COLO668 (cell line): ENCODE data around the gene HEATR3.

Experiments used
- DNase-seq: peaks from one replicate; lab custom pipeline; 2025; ENCODE audit not compliant: unreplicated experiment; lab: John Stamatoyannopoulos, UW

Gene HEATR3, protein sequence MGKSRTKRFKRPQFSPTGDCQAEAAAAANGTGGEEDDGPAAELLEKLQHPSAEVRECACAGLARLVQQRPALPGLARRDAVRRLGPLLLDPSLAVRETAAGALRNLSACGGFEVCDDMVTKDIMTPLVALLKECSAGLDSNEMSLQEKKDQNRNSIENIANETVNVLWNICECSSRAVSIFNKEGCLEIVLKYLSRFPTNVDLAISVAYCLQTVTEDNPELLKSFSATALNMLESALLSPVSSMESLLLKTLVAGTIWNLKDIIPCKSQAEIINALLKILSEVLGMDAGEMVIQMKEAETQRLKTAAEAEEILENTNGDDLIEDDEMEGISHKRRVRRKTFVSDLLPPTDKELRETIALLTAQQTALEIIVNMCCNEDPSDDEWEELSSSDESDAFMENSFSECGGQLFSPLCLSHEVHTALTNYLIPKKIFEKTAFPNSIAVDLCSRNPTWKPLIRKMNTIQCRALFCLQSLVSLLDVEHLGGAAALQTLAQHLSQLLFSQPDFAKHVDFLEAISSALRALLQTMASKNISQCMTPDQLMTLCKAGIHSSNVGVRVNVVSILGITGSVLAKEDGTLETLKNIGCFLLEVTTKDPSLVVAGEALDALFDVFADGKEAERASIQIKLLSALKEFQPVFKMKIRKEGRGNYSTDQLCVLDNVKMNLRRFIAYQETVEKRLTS

DNA sequence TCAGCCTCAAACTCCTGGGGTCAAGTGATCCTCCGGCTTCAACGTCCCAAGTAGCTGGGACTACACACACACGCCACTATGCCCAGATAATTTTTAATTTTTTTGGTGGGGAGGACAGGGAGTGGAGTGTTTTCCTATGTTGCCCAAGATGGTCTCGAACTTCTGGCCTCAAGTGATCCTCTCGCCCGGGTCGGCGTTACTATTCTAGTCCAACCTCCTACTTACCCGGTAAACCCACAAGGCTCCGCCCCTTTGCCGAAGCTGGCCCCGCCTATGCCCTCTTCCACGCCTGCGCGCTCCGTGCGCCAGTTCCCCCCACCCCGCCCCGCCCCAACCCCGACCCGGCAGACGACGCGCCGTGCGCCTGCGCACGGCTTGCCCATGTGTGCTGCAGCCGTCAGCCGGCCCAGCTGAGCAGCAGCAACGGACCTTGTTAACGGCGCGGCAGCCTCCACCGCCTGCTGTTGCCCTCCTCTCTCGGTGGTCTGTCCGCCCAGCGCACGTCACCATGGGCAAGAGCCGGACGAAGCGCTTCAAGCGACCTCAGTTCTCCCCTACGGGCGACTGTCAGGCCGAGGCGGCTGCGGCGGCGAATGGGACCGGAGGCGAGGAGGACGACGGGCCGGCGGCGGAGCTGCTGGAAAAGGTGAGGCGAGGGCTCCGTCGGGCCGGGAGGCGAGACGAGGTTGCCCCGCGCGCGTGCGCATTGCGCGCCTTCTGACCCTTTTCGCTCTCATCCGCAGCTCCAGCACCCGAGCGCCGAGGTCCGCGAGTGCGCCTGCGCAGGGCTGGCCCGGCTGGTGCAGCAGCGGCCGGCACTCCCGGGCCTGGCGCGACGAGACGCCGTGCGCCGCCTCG lies at the start of gene HEATR3:
TSS of gene HEATR3 (plus strand) at position 347 of the 858 bp plus-strand sequence. CDS start at position 509, 162 bp downstream.
- peak; percentile 93 for DNase-seq

DNA sequence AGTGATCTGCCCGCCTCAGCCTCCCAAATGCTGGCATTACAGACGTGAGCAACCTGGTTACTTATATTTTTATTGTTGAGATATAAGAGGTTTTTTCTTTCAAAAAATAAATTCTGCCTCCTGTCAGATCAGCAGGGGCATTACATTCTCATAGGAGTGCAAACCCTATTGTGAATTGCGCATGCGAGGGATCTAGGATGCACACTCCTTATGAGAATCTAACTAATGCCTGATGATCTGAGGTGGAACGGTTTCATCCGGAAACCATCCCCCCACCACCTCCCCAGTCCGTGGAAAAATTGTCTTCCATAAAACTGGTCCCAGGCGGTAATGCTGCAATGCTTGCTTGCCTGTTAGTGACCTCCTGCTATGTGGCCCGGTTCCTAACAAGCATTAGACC lies 48.2 kb upstream of the HEATR3 start:
- no peak for DNase-seq

DNA sequence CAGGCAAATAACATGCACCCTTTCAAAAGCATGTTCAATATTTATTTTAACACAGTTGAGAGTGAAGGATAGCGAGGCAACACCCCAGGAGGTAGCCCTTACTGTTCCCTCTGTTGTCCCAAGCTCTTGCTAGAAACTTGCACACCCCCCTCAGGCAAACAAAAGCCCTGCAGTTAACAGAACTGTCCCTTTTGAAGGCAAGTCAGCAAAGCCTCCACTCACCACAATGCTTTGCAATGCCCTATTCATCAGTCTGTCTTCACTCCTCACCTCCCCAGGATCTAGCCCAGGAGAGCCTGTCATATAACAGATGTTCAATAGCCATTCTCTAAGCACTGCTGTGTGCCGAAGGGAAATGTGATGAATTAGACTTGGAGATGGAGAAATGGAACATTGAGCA lies 44.2 kb upstream of the HEATR3 start:
- no peak for DNase-seq

DNA sequence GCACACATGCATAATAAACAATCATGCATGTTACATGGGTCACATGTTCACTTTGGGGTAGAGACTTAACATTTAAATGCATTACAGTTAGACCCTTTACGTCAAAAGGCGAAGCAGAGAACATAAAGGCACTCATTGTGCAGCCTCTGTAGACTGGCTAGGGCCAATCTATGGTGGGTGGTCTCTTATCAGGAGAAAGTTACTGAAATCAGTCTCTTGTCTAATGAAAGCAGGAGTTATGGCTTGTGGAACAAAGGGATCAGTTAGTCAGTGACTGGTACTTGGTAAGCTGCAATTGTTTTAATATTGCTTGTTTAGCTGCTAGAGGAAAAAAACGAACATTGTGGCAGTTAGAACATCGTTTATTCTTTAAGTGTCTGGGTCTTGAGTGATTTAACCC lies 42.1 kb upstream of the HEATR3 start:
- DNase-seq, result no peak

DNA sequence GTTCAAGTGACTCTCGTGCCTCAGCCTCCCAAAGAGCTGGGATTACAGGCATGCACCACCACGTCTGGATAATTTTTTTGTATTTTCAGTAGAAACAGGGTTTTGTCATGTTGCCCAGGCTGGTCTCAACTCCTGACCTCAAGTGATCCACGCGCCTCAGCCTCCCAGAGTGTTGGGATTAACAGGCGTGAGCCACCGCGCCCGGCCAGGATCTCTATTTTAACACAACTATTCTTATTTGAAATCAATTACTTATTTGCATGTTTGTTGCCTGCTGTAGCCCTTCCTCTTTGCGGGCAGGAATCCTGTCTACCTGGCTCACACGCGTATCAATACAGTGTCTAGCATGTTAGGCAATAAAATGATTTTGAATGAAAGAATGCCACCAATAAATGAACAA lies 41.6 kb upstream of the HEATR3 start:
- no peak for DNase-seq

DNA sequence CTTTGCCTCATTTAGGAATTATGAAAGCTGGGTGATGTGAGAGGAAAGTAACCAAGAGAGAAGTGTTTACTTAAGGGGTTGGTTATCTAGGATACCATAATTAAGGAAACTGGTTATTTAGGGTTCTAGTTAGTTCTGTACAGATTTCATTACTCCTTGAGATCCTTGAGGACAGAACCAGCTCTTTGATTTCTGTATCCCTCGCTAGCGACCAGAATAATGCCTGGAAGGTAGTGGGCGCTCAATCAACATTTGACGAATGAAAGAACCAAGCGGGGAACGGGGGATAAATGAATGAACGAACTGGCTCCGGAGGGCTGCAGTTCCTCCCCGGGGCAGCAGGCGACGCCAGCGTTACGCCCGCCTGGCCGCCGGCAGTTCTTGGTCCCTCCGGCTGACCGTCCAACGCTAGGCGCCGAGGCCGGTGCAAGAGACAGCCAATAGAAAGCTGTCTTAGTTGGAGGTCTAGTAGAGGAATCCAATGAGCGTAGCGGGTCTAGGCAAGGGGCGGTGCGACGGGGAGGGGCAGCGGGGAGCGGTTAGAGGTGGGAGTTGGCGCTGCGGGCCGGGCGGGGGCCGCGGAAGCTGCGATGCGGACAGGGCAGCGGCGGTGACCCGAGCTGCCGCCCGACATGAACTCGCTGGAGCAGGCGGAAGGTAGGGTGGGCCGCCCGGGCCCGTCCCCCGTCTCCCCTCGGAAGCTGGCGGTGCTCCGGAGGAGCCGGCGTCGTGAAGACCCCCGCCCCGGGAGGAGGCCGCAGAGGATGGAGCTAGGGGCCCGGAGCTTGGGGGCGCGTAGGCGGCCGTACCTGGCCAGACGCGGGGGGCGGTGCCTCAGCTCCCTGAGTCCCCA lies 40.9 kb upstream of the HEATR3 start, which contains the start of gene CNEP1R1:
TSS of gene CNEP1R1 (plus strand) at position 542 of the 853 bp plus-strand sequence. CDS start at position 633, 91 bp downstream.
- DNase-seq, result peak; percentile 92

DNA sequence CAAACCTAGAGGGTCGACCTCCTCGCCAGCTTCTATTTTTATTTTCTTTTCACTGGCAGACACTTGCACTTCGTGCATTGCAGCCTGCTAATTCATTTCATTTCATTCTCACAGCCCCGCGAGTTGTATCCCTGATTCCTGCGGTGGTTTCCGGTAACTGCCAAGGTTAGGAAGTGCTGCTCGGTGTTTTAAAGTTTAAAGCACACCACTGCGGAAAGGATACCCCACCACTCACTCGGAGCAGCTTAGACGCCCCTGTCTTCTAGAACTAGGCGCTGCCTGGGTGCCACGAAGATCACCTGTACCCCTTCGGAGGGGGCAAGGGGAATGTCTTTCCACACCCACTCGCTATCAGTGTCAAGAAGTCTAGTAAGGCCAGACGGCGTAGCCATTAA lies 40.2 kb upstream of the HEATR3 start:
- DNase-seq, result peak; percentile 32

DNA sequence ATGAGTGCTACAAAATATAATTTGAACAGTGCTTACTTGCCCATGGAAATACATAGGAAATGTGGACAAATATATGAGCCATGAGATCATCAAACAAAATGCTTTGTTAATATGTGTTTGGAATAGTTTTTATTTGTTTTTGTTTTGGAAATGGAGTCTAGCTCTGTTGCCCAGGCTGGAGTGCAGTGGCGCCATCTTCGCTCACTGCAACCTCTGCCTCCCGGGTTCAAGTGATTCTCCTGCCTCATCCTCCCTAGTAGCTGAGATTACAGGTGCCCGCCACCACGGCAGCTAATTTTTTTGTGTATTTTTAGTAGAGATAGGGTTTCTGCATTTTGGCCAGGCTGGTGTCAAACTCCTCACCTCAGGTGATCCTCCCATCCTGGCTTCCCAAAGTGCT lies 37.9 kb upstream of the HEATR3 start:
- DNase-seq, result no peak

DNA sequence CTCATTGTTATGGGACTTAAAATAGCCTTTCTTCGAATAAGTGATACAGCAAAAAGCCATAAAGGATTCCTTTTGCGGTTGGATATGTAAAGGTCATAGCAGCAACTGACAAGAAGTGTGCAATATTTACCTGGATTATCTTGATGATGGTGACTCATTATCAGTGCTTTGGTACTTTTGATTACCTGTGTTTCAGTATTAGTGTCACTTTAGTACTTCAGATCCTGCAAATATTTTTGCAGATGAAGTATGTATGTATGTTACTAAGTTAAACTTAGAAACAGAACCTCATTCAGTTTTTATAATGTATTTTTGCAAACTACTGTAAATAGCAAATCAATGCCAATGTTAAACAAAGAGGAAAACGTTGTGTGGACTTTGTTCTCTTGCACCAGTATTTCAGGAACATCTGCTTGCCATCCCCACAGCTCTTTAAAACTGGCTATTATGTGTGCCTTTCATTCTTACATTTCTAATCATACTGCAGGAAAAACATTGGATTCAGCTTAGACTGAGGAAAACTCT lies 30.2 kb upstream of the HEATR3 start:
- peak; percentile 25 for DNase-seq

DNA sequence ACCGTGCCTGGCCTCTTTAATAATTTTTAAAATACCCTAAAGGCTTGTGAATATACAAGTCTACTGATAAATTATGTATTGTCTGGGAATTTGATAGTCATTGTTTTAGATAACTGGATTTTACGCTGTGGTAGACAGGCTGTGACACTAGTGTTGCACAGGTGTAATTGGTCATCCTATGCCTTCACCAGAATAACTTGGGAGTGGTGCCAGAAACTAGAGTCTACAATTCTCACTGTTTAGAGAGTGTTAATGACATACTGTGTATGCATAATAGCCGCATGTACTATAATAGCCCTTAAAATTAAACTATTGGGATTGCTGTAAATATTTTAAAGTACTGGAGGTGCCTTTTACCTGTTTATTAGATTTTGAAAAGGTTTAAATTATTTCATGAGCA lies 29.3 kb upstream of the HEATR3 start:
- DNase-seq, result peak; percentile 24

DNA sequence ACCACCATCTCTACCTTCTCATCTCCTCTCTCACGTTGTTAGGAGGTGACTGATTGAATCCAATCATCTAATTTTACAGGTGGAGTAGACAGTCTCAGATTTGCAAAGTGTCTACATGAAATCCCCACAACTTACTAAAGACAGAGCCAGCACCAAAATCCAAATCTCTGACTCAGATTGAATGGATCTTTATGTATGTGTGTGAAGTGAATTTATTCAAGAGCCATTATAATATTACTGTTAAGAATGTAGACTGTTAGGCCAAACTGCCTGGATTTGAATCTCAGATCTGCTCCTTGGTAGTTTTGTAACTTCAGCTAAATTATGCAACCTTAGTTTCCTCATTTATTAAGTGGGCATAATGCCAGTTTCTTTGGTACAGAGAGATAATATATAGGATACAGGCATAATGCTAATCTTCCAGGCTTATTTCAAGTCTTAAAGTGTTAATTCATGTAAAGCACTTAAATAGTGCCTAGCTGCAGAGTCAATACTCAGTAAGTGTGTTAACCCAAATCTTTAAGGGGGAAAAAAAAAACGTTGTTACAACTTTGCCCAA lies 28.0 kb upstream of the HEATR3 start:
- DNase-seq, result no peak

DNA sequence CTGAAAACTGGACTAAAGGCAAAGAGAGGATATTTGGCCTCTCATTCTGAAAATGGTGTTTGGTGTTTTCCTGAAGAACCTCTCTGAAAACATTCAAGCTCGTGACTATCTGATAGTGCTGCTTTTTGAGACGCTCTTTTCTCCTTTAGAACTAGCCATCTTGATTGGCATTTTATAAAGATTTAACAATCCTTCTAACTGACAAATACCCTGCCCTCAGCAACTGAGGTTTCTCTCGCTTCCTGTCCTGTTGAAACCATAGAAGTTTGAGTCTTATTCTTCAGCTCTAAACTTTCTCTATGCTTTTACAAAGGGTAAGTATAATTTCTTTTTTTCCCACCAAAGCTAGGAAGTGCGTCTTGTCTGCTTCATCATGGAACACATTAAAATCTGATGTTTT lies 27.5 kb upstream of the HEATR3 start:
- DNase-seq, result no peak

DNA sequence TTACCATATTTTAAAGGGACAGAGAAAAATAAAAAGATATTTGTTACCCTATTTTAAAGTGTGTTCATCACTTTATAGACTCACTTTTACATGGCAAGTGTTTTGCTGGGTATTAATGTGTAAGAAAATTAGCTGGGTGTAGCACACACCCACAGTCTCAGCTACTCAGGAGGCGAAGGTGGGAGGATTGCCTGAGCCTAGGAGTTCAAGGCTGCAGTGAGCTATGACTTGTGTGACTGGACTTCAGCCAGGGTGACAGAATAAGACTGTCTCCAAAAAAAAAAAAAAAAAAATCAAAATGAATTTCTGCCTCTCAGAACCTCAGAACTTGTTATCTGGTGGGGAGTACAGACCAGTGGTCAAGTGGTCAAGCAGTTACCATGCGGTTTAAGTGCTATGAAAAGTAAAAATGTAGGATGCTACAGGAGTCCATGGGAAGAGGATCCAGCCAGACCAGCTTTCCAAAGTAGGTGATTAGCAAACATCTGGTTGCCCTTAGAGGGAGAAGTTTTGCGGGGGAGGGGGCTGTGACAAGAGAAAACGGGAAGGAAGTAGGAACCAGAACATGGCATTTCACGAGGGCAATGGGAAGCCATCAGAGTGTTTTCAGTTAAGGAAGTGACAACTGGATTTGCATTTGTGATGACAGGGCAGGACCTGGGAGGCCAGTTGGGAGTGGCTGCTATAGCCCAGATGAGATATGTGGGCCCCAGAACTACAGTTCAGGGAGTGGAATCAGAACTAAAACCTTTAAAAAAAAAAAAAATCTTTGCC lies 26.8 kb upstream of the HEATR3 start:
- DNase-seq, result no peak

DNA sequence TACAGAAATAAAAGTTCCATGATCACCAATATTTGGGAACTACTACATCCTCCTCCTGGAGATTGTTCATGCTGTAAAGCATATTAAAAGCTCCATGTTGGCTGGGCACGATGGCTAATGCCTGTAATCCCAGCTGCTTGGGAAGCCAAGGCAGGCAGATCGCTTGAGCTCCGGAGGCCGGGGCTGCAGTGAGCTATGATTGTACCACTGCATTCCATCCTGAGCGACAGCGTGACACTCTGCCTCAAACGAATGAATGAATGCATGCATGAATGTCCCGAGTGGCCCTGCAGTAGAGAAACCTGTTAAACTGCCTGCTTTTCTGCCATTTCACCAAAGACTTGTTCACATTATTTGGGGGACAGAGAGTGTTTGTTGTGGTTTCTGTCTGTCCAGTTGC lies 25.8 kb upstream of the HEATR3 start:
- no peak for DNase-seq

DNA sequence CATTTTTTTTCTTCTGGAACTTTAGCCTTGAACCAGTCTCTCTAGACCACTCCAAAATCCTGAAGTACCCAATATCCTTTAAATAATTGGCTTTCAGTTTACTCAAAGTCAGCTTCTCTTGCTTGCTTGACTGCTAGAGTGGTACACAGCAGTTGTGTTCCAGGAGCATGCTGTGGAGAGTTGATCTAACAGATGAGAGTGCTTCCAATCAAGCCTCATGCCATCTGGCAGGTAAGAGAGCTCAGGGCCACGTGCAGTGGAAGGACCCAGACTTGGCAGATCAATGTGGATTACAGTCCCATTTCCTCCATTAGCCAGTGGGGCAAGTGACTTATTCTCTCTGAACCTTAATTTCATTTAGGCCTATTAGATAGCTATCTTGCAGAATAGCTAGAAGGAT lies 25.1 kb upstream of the HEATR3 start:
- DNase-seq, result no peak

DNA sequence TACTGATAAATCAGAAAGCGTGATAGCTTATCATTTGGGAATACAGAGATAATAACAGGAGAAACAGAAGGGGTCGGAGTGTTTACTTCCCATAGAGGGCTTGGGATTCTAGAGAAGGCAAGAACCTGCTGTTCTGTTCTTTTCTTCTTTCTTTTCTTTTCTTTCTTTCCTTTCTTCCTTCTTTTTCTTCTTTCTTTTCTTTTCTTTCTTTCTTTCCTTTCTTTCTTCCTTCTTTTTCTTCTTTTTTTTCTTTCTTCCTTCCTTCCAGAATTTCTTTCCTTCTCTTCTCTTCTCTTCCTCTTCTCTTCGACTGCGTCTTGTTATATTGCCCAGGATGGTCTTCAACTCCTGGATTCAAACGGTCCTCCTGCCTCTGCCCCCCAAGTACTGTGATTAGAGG lies 22.4 kb upstream of the HEATR3 start:
- no peak for DNase-seq

DNA sequence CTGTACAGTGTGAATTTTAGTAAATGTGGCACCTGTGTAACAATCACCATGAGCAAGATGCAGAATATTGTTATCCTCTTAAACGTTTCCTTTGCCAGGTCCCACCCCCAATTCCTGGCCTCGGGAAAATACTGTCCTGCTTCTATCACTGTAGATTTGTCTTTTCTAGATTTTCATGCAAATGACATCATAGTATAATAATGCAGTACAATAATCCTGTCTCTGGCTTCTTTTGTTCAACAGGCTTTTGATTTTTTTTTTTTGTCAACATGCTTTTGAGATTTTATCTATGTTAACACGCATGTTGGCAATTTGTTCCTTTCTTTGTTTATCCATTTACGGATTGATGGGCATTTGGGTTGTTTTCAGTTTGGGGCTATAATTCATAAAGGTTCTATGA lies 20.4 kb upstream of the HEATR3 start:
- DNase-seq, result no peak

DNA sequence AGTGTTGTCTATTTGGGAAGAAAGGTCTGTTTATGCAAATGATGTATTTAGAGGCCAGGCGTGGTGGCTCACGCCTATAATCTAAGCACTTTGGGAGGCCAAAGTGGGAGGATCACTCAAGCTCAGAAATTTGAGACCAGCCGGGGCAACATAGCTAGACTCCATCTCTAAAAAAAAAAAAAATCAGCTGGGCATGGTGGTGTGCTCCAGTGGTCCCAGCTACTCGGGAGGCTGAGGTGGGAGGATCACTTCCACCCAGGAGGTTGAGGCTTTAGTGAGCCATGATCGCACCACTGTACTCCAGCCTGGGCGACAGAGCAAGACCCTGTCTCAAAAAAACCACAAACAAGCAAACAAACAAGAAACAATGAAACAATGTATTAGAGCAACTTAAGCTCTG lies 18.9 kb upstream of the HEATR3 start:
- DNase-seq, result no peak

DNA sequence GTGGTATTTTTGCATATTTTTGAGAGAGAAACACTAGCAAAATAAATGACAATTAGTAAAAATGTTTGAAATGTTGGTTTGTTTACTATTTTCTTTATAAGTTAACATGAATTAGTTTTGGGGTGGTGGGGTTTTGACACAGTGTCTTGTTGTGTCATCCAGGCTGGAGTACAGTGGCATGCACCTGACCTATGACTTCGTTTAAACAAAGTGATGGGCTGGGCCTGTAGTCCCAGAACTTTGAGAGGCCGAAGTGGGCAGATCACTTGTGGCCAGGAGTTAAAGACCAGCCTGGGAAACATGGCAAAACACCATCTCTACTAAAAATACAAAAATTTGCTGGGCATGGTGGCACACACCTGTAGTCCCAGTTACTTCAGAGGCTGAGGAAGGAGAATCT lies 17.9 kb upstream of the HEATR3 start:
- DNase-seq, result no peak
